Parathyroid adenoma (tissue), 2 donors: ENCODE data around the gene SUSD2.

Source experiments
- H2AFZ ChIP-seq: fragments of 300-600 bp; sonication (generic); one replicate; pipeline ENCODE4 v1.7.0; 2017; ENCODE audit warnings: antibody characterized with exemption, mild to moderate bottlenecking
- H3K27ac ChIP-seq: fragments of 300-600 bp; sonication (generic); one replicate; pipeline ENCODE4 v1.7.0; 2017
- H3K27me3 ChIP-seq: fragments of 300-600 bp; sonication (generic); one replicate; pipeline ENCODE4 v1.7.0; 2017; ENCODE audit warnings: low read length; ENCODE audit not compliant: control insufficient read depth, insufficient read depth
- H3K36me3 ChIP-seq: fragments of 300-600 bp; sonication (generic); one replicate; pipeline ENCODE4 v1.7.0; 2017; ENCODE audit warnings: low read length; ENCODE audit not compliant: control insufficient read depth, insufficient read depth
- H3K4me1 ChIP-seq: fragments of 300-600 bp; sonication (generic); one replicate; pipeline ENCODE4 v1.7.0; 2017; ENCODE audit warnings: control low read depth
- H3K4me2 ChIP-seq: fragments of 300-600 bp; sonication (generic); one replicate; pipeline ENCODE4 v1.7.0; 2017; ENCODE audit warnings: low read length
- H3K4me3 ChIP-seq: fragments of 300-600 bp; sonication (generic); one replicate; pipeline ENCODE4 v1.7.0; 2017; ENCODE audit warnings: low read depth, low read length
- H3K79me2 ChIP-seq: fragments of 300-600 bp; sonication (generic); one replicate; pipeline ENCODE4 v1.7.0; 2017; ENCODE audit warnings: control low read depth
- H3K9ac ChIP-seq: fragments of 300-600 bp; sonication (generic); one replicate; pipeline ENCODE4 v1.7.0; 2017; ENCODE audit warnings: mild to moderate bottlenecking
- H3K9me3 ChIP-seq: fragments of 300-600 bp; sonication (generic); one replicate; pipeline ENCODE4 v1.7.0; 2017; ENCODE audit warnings: low read length; ENCODE audit not compliant: control insufficient read depth
- TF ChIP-seq, protein P1 (sequence below): fragments of 300-600 bp; sonication (generic); IDR thresholded peaks from one replicate; pipeline ENCODE4 v1.7.0; 2017; ENCODE audit warnings: antibody characterized with exemption, mild to moderate bottlenecking
- donor health status: primary hyperparathyroidism.

Gene SUSD2

DNA sequence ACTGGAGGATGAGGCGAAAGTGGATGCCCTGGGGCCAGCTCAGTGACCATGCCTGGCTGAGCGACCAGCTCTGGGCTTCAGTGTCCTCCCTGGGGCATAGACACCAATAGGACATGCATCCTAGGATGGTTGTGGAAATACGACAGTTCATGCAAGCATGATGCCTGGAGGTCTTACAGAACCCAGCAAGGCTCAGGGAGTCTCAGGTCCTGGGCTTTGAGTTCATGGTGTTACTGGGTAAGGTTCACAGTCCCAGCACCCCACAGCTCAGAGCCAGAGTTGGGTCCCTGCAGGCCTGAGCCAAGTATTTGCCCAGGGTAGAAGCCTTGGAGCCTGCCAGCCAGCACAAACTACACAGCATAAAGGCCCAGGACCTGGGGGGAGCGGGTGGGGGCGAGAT is 4.2 kb upstream of the SUSD2 start:
- no peak overlapping the region for H2AFZ ChIP-seq
- H3K27me3 ChIP-seq: no peaks in the 10 kb centered on the region
- no peaks in the 10 kb centered on the region for H3K79me2 ChIP-seq
- TF ChIP-seq, protein P1, sequence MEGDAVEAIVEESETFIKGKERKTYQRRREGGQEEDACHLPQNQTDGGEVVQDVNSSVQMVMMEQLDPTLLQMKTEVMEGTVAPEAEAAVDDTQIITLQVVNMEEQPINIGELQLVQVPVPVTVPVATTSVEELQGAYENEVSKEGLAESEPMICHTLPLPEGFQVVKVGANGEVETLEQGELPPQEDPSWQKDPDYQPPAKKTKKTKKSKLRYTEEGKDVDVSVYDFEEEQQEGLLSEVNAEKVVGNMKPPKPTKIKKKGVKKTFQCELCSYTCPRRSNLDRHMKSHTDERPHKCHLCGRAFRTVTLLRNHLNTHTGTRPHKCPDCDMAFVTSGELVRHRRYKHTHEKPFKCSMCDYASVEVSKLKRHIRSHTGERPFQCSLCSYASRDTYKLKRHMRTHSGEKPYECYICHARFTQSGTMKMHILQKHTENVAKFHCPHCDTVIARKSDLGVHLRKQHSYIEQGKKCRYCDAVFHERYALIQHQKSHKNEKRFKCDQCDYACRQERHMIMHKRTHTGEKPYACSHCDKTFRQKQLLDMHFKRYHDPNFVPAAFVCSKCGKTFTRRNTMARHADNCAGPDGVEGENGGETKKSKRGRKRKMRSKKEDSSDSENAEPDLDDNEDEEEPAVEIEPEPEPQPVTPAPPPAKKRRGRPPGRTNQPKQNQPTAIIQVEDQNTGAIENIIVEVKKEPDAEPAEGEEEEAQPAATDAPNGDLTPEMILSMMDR: no peak
- no peak overlapping the region for H3K4me2 ChIP-seq
- no peaks in the 10 kb centered on the region for H3K4me1 ChIP-seq
- H3K9me3 ChIP-seq: no peaks in the 10 kb centered on the region
- no peaks in the 10 kb centered on the region for H3K36me3 ChIP-seq
- no peak overlapping the region for H3K4me3 ChIP-seq
- no peak overlapping the region for H3K9ac ChIP-seq
- H3K27ac ChIP-seq: no peak overlapping the region

DNA sequence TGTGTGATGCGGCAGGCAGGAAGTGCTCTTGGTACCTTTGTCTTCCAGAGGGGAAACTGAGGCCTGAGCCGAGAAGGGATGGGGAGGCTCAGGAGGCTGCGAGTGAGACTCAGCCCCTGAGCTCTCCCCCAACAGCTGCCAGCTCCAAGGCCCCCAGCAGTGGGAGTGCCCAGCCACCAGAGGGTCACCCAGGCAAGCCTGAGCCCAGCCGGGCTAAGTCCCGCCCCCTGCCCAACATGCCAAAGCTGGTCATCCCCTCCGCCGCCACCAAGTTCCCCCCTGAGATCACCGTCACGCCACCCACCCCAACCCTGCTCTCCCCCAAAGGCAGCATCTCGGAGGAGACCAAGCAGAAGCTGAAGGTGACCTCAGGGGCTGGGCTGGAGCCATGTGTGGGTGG is 3.8 kb upstream of the SUSD2 start:
- Histone ChIP-seq H3K4me1 (no peaks in the 10 kb centered on the region), H3K9me3 (no peaks in the 10 kb centered on the region), H3K4me3 (no peak overlapping the region), H2AFZ (no peak overlapping the region), H3K4me2 (no peak overlapping the region), H3K79me2 (no peaks in the 10 kb centered on the region), H3K36me3 (no peaks in the 10 kb centered on the region), H3K27ac (no peak overlapping the region), H3K27me3 (no peaks in the 10 kb centered on the region), H3K9ac (no peak overlapping the region)
- TF ChIP-seq, protein P1: no peak

DNA sequence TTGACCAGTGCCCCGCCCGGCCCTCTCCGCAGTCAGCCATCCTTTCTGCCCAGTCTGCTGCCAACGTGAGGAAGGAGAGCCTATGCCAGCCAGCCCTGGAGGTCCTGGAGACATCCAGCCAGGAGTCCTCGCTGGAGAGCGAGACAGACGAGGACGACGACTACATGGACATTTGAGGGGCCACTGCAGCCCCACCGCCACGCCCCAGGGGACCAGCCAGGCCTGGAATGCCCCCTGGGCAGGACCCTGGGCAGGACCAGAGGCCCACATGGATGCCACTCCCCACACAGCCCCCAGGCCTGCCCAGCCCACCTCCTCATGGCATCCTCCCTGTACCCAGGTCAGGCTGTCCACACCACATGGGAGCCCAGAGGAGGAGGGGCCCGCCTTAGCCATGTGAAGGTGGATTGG is 3.3 kb upstream of the SUSD2 start:
- H3K4me3 ChIP-seq: no peak overlapping the region
- H3K27me3 ChIP-seq: no peaks in the 10 kb centered on the region
- H3K4me2 ChIP-seq: no peak overlapping the region
- no peaks in the 10 kb centered on the region for H3K9me3 ChIP-seq
- no peak overlapping the region for H3K27ac ChIP-seq
- H3K36me3 ChIP-seq: no peaks in the 10 kb centered on the region
- no peaks in the 10 kb centered on the region for H3K4me1 ChIP-seq
- H3K9ac ChIP-seq: no peak overlapping the region
- H3K79me2 ChIP-seq: no peaks in the 10 kb centered on the region
- H2AFZ ChIP-seq: no peak overlapping the region
- TF ChIP-seq, protein P1: no peak

DNA sequence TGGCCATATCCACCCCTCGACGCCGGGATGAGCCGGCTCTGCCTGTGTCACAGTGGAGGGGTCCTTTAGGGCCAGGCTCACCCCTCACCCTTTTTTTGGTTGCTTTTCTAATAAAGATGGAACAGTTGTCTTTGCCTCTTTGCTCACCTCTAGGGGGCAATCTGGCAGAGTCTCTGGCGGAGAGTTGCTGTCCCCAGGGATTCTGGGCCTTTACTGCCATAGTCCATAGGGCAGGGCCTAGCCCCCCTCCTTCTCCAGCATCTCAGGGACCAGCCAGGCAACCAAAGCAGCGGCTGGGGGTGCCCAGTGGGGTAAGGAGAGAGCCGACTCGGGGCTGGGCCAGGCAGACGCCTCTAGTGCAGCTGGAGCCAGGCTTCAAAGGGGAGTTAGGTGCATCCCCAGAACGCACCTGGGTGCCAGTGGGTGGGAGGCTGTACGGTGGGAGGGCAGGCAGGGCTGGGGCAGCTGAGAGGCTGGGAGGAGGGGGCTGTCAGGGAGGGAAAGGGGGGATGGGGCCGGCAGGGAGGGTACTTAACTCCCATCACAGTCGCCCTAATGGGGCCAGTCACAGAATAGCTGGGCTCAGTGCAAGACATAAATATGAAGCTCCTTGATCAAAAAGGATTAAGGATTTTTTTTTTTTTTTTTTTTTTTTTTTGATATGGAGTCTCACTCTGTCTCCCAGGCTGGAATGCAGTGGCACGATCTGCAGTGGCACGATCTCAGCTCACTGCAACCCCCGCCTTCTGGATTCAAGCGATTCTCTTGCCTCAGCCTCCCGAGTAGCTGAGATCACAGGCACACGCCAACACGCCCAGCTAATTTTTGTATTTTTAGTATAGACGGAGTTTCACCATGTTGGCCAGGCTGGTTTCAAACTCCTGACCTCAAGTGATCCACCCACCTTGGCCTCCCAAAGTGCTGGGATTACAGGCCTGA is 2.5 kb upstream of the SUSD2 start:
- no peaks in the 10 kb centered on the region for H3K4me1 ChIP-seq
- TF ChIP-seq, protein P1: no peak
- no peaks in the 10 kb centered on the region for H3K36me3 ChIP-seq
- H3K4me3 ChIP-seq: no peak overlapping the region
- no peaks in the 10 kb centered on the region for H3K79me2 ChIP-seq
- no peak overlapping the region for H3K27ac ChIP-seq
- H3K9ac ChIP-seq: no peak overlapping the region
- H3K27me3 ChIP-seq: no peaks in the 10 kb centered on the region
- H2AFZ ChIP-seq: no peak overlapping the region
- no peaks in the 10 kb centered on the region for H3K9me3 ChIP-seq
- no peak overlapping the region for H3K4me2 ChIP-seq
